Kidney (tissue), 14 donors: ENCODE results near the gene SMOC1. TPM values are rescaled to one million over a fixed set of nuclear protein-coding genes. Genes with fewer than 3 reads are reported as not detected.

ENCODE experiments used
- DNase-seq, 5 donors: peaks; one replicate each; pipeline ENCODE4 v3.0.0-alpha.2; 2013 to 2020
- FAIRE-seq: peaks from 2 replicates; lab custom pipeline; 2012; peaks lifted over from hg19 to GRCh38; lab: Jason Lieb, UNC
- H3K27ac ChIP-seq, 2 donors: one replicate each; pipeline ENCODE4 v1.7.0; 2013; ENCODE audit warnings: low read depth in 2 of 2, low read length in 2 of 2, inconsistent platforms in 1 of 2
- H3K27me3 ChIP-seq: one replicate; pipeline ENCODE4 v1.7.1; 2013; ENCODE audit warnings: low read length, inconsistent platforms; ENCODE audit not compliant: control insufficient read depth, insufficient read depth
- H3K36me3 ChIP-seq, 3 donors: one replicate each; pipeline versions ENCODE4 v1.7.0 to v1.7.1; 2013; ENCODE audit warnings: low read length in 3 of 3, control low read depth in 1 of 3, inconsistent platforms in 1 of 3; ENCODE audit not compliant: insufficient read depth in 3 of 3, control insufficient read depth in 2 of 3
- H3K4me1 ChIP-seq, 3 donors: one replicate each; pipeline versions ENCODE4 v1.7.0 to v1.7.1; 2013; ENCODE audit warnings: low read length in 3 of 3, inconsistent platforms in 1 of 3, low read depth in 1 of 3; ENCODE audit not compliant: control insufficient read depth in 2 of 3, insufficient read depth in 2 of 3
- H3K4me3 ChIP-seq, 3 donors: one replicate each; pipeline versions ENCODE4 v1.7.0 to v1.8.1; 2013; ENCODE audit warnings: low read length in 3 of 3, control low read depth in 1 of 3, inconsistent platforms in 1 of 3
- H3K9ac ChIP-seq, 3 donors: one replicate each; pipeline versions ENCODE4 v1.7.0 to v1.7.1; 2013; ENCODE audit warnings: low read length in 3 of 3, control low read depth in 1 of 3, inconsistent platforms in 1 of 3
- H3K9me3 ChIP-seq, 3 donors: one replicate each; pipeline versions ENCODE4 v1.7.0 to v1.7.1; 2013; ENCODE audit warnings: low read length in 3 of 3, control low read depth in 1 of 3, inconsistent platforms in 1 of 3; ENCODE audit not compliant: control insufficient read depth in 2 of 3, insufficient read depth in 1 of 3
- CTCF ChIP-seq: IDR thresholded peaks from 3 replicates; pipeline ENCODE4 v1.5.1; 2012; ENCODE audit warnings: mild to moderate bottlenecking, moderate library complexity, borderline replicate concordance; ENCODE audit not compliant: insufficient read depth; ENCODE audit errors: extremely low read depth
- intact Hi-C: fragments of 100-400 bp; cut with DNase I; formaldehyde crosslinking; loops from one replicate; pipeline ENCODE4 v1.11.1; 2022
- polyA plus RNA-seq: library from polyadenylated mRNA; stranded (reverse); fragments of 350-450 nt; fragmentation: Illumina TruSeq; extraction: RNeasy Lipid Tissue Mini Kit (QIAGEN cat#74804); gene quantifications from one replicate; pipeline ENCODE4 v1.2.3, GENCODE V29; 2014; ENCODE audit warnings: low read depth, low replicate concordance; ENCODE audit not compliant: insufficient read depth
- total RNA-seq: library from RNA; stranded (reverse); fragmentation: NEBNext Ultra II Directional; extraction: Animal tissue kit (Norgen Biotek cat#: 25700); gene quantifications from one replicate; pipeline ENCODE4 v1.2.1, GENCODE V29; 2021
- donor health status: control.
- donor health status: control.
- donor health status: control.
- donor health status: control.
- donor health status: control.
- donor health status: DM: yes; HTN: yes; CAD: no.
- donor health status: Normal renal cell carcinoma (clear cell type).

Gene SMOC1
- total and polyA plus RNA-seq, 2 donors from 2014 or later = 1.2 to 2.8 TPM

DNA sequence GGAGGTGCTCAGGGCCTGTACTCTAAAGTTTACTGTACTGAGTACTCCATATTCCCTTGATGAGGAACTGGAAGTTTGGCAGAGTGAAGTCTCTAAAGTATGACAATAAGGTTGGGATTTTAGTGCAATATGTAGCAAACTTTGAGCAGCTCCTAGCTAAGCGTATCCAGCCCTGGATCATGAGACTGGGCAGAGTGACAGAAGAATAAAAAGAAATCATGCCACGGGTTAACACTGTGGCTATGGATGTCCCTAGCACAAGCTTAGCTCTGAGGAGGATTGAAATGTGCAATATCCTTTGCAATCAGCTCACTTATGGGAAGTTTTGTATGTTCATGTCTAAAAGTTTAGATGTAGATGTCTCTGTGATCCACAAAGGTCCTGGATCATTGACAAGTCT is 114.1 kb downstream of the SMOC1 start:
- DNase-seq (no peak), FAIRE-seq (no peak)
- intact Hi-C loops = no loop called here
- peaks cover 0 to 2% (median 0%) of the 10 kb centered on the region in 3 donors for H3K4me1 ChIP-seq
- no peak overlapping the region for H3K9ac ChIP-seq
- H3K9me3 ChIP-seq = no peaks in the 10 kb centered on the region
- TF ChIP-seq CTCF = no peak
- no peak overlapping the region for H3K4me3 ChIP-seq
- H3K27me3 ChIP-seq = no peaks in the 10 kb centered on the region
- no peaks in the 10 kb centered on the region for H3K36me3 ChIP-seq
- H3K27ac ChIP-seq = no peak overlapping the region

DNA sequence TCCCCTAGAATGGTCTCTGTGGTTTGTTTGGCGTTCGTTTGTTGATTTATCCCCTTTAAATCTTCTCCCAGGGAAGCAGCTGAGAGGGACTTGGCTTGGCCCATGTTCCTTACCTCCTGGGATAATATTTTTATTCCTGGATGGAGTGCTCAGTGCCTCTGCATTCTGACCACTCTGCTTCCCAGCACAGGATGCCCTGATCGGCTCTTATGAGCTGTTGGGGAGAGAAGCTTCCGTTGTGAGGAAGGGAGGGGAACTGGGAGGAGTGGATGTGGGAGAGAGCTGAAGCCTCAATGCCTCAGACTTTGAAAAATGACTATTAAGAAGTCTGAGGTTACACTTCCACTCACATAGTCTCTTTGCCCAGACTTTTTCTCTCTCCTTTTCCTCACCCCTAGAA is 114.8 kb downstream of the SMOC1 start:
- intact Hi-C loops = no loop called here
- H3K27me3 ChIP-seq = no peaks in the 10 kb centered on the region
- H3K9me3 ChIP-seq = no peaks in the 10 kb centered on the region
- H3K36me3 ChIP-seq = no peaks in the 10 kb centered on the region
- DNase-seq (no peak), FAIRE-seq (no peak)
- H3K4me3 ChIP-seq = no peak overlapping the region
- H3K9ac ChIP-seq = no peak overlapping the region
- H3K4me1 ChIP-seq = peaks cover 0 to 2% (median 0%) of the 10 kb centered on the region in 3 donors
- H3K27ac ChIP-seq = no peak overlapping the region
- TF ChIP-seq CTCF = no peak

DNA sequence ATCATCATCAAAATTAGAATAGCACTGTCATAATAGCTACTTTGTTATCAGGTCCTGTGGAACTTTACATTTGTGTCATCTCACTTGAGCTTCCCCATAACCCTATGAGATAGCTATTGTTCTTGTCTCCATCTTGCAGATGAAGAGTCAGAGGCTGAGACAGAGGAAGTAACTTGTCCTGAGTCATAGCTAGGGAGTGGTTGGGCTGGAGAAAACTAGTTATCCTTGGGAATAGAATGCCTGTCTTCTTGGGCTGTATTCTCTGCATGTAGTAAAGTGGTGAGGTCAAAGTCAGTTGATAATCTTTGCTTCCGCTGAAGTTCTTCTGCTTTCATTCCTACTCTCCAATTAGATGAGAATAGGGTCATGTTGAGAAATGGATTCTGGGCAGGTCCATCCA is 117.0 kb downstream of the SMOC1 start:
- DNase-seq = no peak
- no peak for TF ChIP-seq CTCF
- no peaks in the 10 kb centered on the region for H3K36me3 ChIP-seq
- peaks cover 0 to 2% (median 0%) of the 10 kb centered on the region in 3 donors for H3K4me1 ChIP-seq
- H3K27ac ChIP-seq = no peak overlapping the region
- no peak overlapping the region for H3K9ac ChIP-seq
- no peak for FAIRE-seq
- H3K4me3 ChIP-seq = no peak overlapping the region
- H3K9me3 ChIP-seq = no peaks in the 10 kb centered on the region
- no peaks in the 10 kb centered on the region for H3K27me3 ChIP-seq
- intact Hi-C loops = no loop called here

DNA sequence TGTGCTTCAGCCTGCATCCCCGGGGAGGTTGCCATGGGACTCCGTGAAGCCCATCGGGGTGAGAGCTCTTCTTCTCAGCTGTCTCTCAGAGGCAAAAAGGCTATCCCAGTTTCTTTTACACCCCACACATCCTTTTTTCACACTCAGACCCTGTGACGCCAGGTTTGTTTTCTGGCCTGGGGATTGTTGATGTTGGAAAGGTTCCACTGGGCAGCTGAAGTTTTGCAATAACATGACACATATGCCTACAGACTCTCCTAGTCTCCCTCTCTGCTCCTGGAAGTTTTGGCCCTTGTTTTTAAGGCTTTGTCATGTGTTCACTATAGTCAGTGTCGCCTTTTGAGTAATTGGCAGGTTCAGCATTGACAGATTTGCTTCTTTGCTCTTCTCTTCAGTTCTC is 118.6 kb downstream of the SMOC1 start:
- Histone ChIP-seq H3K27ac (no peak overlapping the region), H3K4me3 (no peak overlapping the region), H3K27me3 (no peaks in the 10 kb centered on the region), H3K9ac (no peak overlapping the region), H3K9me3 (no peaks in the 10 kb centered on the region), H3K4me1 (peaks cover 0 to 2% (median 0%) of the 10 kb centered on the region in 3 donors), H3K36me3 (no peaks in the 10 kb centered on the region)
- FAIRE-seq = no peak
- TF ChIP-seq CTCF = no peak
- intact Hi-C loops = no loop called here
- peak in 1 of 5 donors; percentile 22 for DNase-seq
